Peyer's patch (tissue), 4 donors: ENCODE data around the gene PNMA8C. TPM values are rescaled to one million over a fixed set of nuclear protein-coding genes. Genes with fewer than 3 reads are reported as not detected.

ENCODE experiments used
- DNase-seq, 3 donors: peaks; one replicate each; pipeline ENCODE4 v3.0.0-alpha.2; 2017 to 2019
- H3K27ac ChIP-seq, 4 donors: fragments of 200-600 bp; sonication (generic); one replicate each; pipeline ENCODE4 v1.5.1; 2016 to 2019
- H3K27me3 ChIP-seq, 2 donors: fragments of 200-600 bp; sonication (generic); one replicate each; pipeline ENCODE4 v1.5.1; 2019
- H3K36me3 ChIP-seq, 3 donors: fragments of 200-600 bp; sonication (generic); one replicate each; pipeline ENCODE4 v1.5.1; 2016 to 2019
- H3K4me1 ChIP-seq, 4 donors: fragments of 200-600 bp; sonication (generic); one replicate each; pipeline ENCODE4 v1.5.1; 2016 to 2019
- H3K4me3 ChIP-seq, 4 donors: fragments of 200-600 bp; sonication (generic); 1 replicate in 3 of 4; 2 replicates in 1 of 4; pipeline ENCODE4 v1.5.1; 2016 to 2019; ENCODE audit warnings: mild to moderate bottlenecking in 1 of 4
- H3K9me3 ChIP-seq, 4 donors: fragments of 200-600 bp; sonication (generic); one replicate each; pipeline ENCODE4 v1.5.1; 2016 to 2019; ENCODE audit warnings: mild to moderate bottlenecking in 1 of 4
- CTCF ChIP-seq, 6 experiments: fragments of 450-650 bp in 4 of 6; fragments of 200-600 bp in 2 of 6; sonication (generic) in 1 of 6; IDR thresholded peaks; one replicate each; pipeline ENCODE4 v1.5.1; 2017 to 2019; ENCODE audit warnings: antibody characterized with exemption in 6 of 6, mild to moderate bottlenecking in 3 of 6, moderate library complexity in 1 of 6
- POLR2A ChIP-seq, 2 donors: fragments of 450-650 bp; IDR thresholded peaks; one replicate each; pipeline ENCODE4 v1.5.1; 2017; ENCODE audit warnings: antibody characterized with exemption in 2 of 2, mild to moderate bottlenecking in 2 of 2, moderate library complexity in 2 of 2
- total RNA-seq, 4 donors: library from RNA; depleted of rRNA; stranded (reverse); fragments of >200 nt; gene quantifications; one replicate each; pipeline ENCODE4 v1.1.0, GENCODE V29; 2016

PNMA8C gene
- total RNA-seq, 4 donors from 2014 or later = not detected

- H3K27me3 ChIP-seq = peaks cover 0 to 35% of the 10 kb centered on the region in 2 donors
- TF ChIP-seq CTCF (IDR thresholded peaks at IDR 0.05) (no peak), POLR2A (IDR thresholded peaks at IDR 0.05) (no peak)
- no peaks in the 10 kb centered on the region for H3K9me3 ChIP-seq
- peak overlapping the region; percentile 18 to 45 (median 33) for H3K4me3 ChIP-seq
- H3K36me3 ChIP-seq = no peaks in the 10 kb centered on the region
- DNase-seq = no peak
- peak overlapping the region in 2 of 4 donors; percentile 49 to 54 for H3K27ac ChIP-seq
- H3K4me1 ChIP-seq = peaks cover 0 to 24% (median 2%) of the 10 kb centered on the region in 4 donors
Observed at GRCh38 chr19:46412650-46413261, 16.0 kb downstream of the PNMA8C start.

- TF ChIP-seq CTCF (IDR thresholded peaks at IDR 0.05) = no peak
- TF ChIP-seq POLR2A (IDR thresholded peaks at IDR 0.05) = no peak
- peaks cover 0 to 24% (median 2%) of the 10 kb centered on the region in 4 donors for H3K4me1 ChIP-seq
- DNase-seq = no peak
- H3K4me3 ChIP-seq = peak overlapping the region; percentile 18 to 45 (median 33)
- H3K27me3 ChIP-seq = peaks cover 0 to 35% of the 10 kb centered on the region in 2 donors
- no peak overlapping the region for H3K27ac ChIP-seq
- H3K9me3 ChIP-seq = no peaks in the 10 kb centered on the region
- no peaks in the 10 kb centered on the region for H3K36me3 ChIP-seq
Observed at GRCh38 chr19:46411925-46412649, 16.6 kb downstream of the PNMA8C start.

GRCh38 chr19:46411088-46411924 lies 17.4 kb downstream of the PNMA8C start:
- peak overlapping the region in 3 of 4 donors; percentile 24 to 45 (median 42) for H3K4me3 ChIP-seq
- H3K36me3 ChIP-seq = no peaks in the 10 kb centered on the region
- peaks cover 0 to 17% (median under 1%) of the 10 kb centered on the region in 4 donors for H3K4me1 ChIP-seq
- no peaks in the 10 kb centered on the region for H3K9me3 ChIP-seq
- TF ChIP-seq POLR2A (IDR thresholded peaks at IDR 0.05) (no peak), CTCF (IDR thresholded peaks at IDR 0.05) (no peak)
- no peak for DNase-seq
- no peak overlapping the region for H3K27ac ChIP-seq
- H3K27me3 ChIP-seq = peaks cover 0 to 32% of the 10 kb centered on the region in 2 donors

GRCh38 chr19:46410205-46411087 lies 18.3 kb downstream of the PNMA8C start:
- no peak for TF ChIP-seq CTCF (IDR thresholded peaks at IDR 0.05)
- TF ChIP-seq POLR2A (IDR thresholded peaks at IDR 0.05) = no peak
- Histone ChIP-seq H3K9me3 (no peaks in the 10 kb centered on the region), H3K4me1 (peaks cover 0 to 11% (median 0%) of the 10 kb centered on the region in 4 donors), H3K27ac (no peak overlapping the region), H3K4me3 (peak overlapping the region in 1 of 4 donors; percentile 45), H3K36me3 (no peaks in the 10 kb centered on the region), H3K27me3 (peaks cover 0 to 29% of the 10 kb centered on the region in 2 donors)
- no peak for DNase-seq

GRCh38 chr19:46409191-46409590 lies 19.5 kb downstream of the PNMA8C start:
- H3K27ac ChIP-seq = no peak overlapping the region

More at GRCh38 chr19:46409191-46409590, 19.5 kb downstream of the PNMA8C start:
- H3K4me1 ChIP-seq = peaks cover 0 to 22% (median 0%) of the 10 kb centered on the region in 4 donors
- peaks cover 0 to 29% of the 10 kb centered on the region in 2 donors for H3K27me3 ChIP-seq
- DNase-seq = no peak
- TF ChIP-seq POLR2A (IDR thresholded peaks at IDR 0.05) (no peak), CTCF (IDR thresholded peaks at IDR 0.05) (no peak)
- no peaks in the 10 kb centered on the region for H3K9me3 ChIP-seq
- H3K4me3 ChIP-seq = no peak overlapping the region
- H3K36me3 ChIP-seq = no peaks in the 10 kb centered on the region
